ENCODE measurements around the gene RILPL2.

DNA sequence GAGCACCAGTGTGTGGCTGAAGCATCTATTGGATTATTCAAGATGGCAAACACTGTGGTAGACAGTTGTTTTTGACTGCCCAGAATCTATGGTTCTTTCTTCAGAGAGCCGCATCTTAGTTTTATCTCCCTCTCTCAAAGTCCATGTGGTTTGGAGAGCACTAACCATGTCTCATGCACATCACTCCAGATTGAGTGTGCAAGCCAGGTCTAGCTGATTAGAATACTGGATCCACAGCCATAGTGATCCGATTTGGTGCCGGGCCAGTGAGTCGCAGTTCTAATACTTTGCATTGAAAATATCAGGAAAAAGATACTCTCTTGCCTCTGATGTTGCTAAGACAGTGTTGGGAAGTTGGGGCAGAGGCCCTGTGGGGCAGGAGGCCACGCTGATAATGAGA is 67.3 kb downstream of the RILPL2 start:
- TF ChIP-seq, protein P1, sequence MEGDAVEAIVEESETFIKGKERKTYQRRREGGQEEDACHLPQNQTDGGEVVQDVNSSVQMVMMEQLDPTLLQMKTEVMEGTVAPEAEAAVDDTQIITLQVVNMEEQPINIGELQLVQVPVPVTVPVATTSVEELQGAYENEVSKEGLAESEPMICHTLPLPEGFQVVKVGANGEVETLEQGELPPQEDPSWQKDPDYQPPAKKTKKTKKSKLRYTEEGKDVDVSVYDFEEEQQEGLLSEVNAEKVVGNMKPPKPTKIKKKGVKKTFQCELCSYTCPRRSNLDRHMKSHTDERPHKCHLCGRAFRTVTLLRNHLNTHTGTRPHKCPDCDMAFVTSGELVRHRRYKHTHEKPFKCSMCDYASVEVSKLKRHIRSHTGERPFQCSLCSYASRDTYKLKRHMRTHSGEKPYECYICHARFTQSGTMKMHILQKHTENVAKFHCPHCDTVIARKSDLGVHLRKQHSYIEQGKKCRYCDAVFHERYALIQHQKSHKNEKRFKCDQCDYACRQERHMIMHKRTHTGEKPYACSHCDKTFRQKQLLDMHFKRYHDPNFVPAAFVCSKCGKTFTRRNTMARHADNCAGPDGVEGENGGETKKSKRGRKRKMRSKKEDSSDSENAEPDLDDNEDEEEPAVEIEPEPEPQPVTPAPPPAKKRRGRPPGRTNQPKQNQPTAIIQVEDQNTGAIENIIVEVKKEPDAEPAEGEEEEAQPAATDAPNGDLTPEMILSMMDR (IDR thresholded peaks at IDR 0.05), result no peak
- TF ChIP-seq POLR2A (IDR thresholded peaks at IDR 0.05), result no peak
